ENCODE results near the gene TPRX1. TPM values are rescaled to one million over a fixed set of nuclear protein-coding genes. Genes with fewer than 3 reads are reported as not detected.

TPRX1 gene
- total RNA-seq, 1 experiment from 2014 or later: not detected

GRCh38 chr19:47755762-47756626 lies 48.4 kb downstream of the TPRX1 start:
- 0 out of 2 replicates have a peak, but pooled peaks cover 5% of the 10 kb centered on the region for H4K20me1 ChIP-seq (ENCODE audit: insufficient read depth, low read depth, low read length)
- H3K36me3 ChIP-seq (ENCODE audit: insufficient read depth, low read length): peaks cover 9% of the 10 kb centered on the region
- no peaks in the 10 kb centered on the region for H3K79me2 ChIP-seq (ENCODE audit: low read length)

GRCh38 chr19:47755065-47755761 lies 49.1 kb downstream of the TPRX1 start:
- no peak for DNase-seq
- Histone ChIP-seq H3K79me2 (ENCODE audit: low read length) (no peaks in the 10 kb centered on the region), H3K27ac (ENCODE audit: low read length) (no peak overlapping the region), H3K27me3 (ENCODE audit: low read length) (no peaks in the 10 kb centered on the region), H3K9me3 (ENCODE audit: low read length) (no peaks in the 10 kb centered on the region), H3K4me2 (ENCODE audit: low read depth, low read length, poor library complexity, severe bottlenecking) (no peak overlapping the region), H3K4me3 (ENCODE audit: low read length) (no peak overlapping the region), H3K36me3 (ENCODE audit: insufficient read depth, low read length) (peaks cover 9% of the 10 kb centered on the region), H4K20me1 (ENCODE audit: insufficient read depth, low read depth, low read length) (0 out of 2 replicates have a peak, but pooled peaks cover 5% of the 10 kb centered on the region), H3K9me2 (replicated peaks; ENCODE audit: insufficient read depth, low read length) (no peaks in the 10 kb centered on the region), H3K9ac (ENCODE audit: low read length) (no peak overlapping the region), H2AFZ (ENCODE audit: low read length) (no peak overlapping the region), H3K4me1 (ENCODE audit: low read length) (no peaks in the 10 kb centered on the region)

More at GRCh38 chr19:47755762-47756626, 48.4 kb downstream of the TPRX1 start:
- H3K27me3 ChIP-seq (ENCODE audit: low read length): no peaks in the 10 kb centered on the region
- no peak overlapping the region for H2AFZ ChIP-seq (ENCODE audit: low read length)
- no peak overlapping the region for H3K4me3 ChIP-seq (ENCODE audit: low read length)
- no peak overlapping the region for H3K9ac ChIP-seq (ENCODE audit: low read length)
- no peaks in the 10 kb centered on the region for H3K9me3 ChIP-seq (ENCODE audit: low read length)
- H3K27ac ChIP-seq (ENCODE audit: low read length): no peak overlapping the region
- H3K9me2 ChIP-seq (replicated peaks; ENCODE audit: insufficient read depth, low read length): no peaks in the 10 kb centered on the region
- H3K4me1 ChIP-seq (ENCODE audit: low read length): no peaks in the 10 kb centered on the region
- no peak for DNase-seq
- H3K4me2 ChIP-seq (ENCODE audit: low read depth, low read length, poor library complexity, severe bottlenecking): no peak overlapping the region

GRCh38 chr19:47754206-47755064 lies 49.9 kb downstream of the TPRX1 start:
- Histone ChIP-seq H3K9me3 (ENCODE audit: low read length) (no peaks in the 10 kb centered on the region), H3K4me2 (ENCODE audit: low read depth, low read length, poor library complexity, severe bottlenecking) (no peak overlapping the region), H3K9me2 (replicated peaks; ENCODE audit: insufficient read depth, low read length) (no peaks in the 10 kb centered on the region), H3K36me3 (ENCODE audit: insufficient read depth, low read length) (peaks cover 9% of the 10 kb centered on the region), H3K27ac (ENCODE audit: low read length) (no peak overlapping the region), H3K9ac (ENCODE audit: low read length) (no peak overlapping the region), H3K4me1 (ENCODE audit: low read length) (no peaks in the 10 kb centered on the region), H4K20me1 (ENCODE audit: insufficient read depth, low read depth, low read length) (0 out of 2 replicates have a peak, but pooled peaks cover 5% of the 10 kb centered on the region), H3K4me3 (ENCODE audit: low read length) (no peak overlapping the region), H2AFZ (ENCODE audit: low read length) (no peak overlapping the region), H3K27me3 (ENCODE audit: low read length) (no peaks in the 10 kb centered on the region), H3K79me2 (ENCODE audit: low read length) (no peaks in the 10 kb centered on the region)
- DNase-seq: no peak

GRCh38 chr19:47752440-47753211 lies 51.7 kb downstream of the TPRX1 start:
- peaks cover 14% of the 10 kb centered on the region for H3K36me3 ChIP-seq (ENCODE audit: insufficient read depth, low read length)
- peaks cover 12% of the 10 kb centered on the region for H3K79me2 ChIP-seq (ENCODE audit: low read length)
- no peak overlapping the region for H3K4me2 ChIP-seq (ENCODE audit: low read depth, low read length, poor library complexity, severe bottlenecking)
- no peaks in the 10 kb centered on the region for H3K27me3 ChIP-seq (ENCODE audit: low read length)
- no peaks in the 10 kb centered on the region for H3K4me1 ChIP-seq (ENCODE audit: low read length)
- H3K4me3 ChIP-seq (ENCODE audit: low read length): no peak overlapping the region
- H3K9ac ChIP-seq (ENCODE audit: low read length): no peak overlapping the region
- H3K9me2 ChIP-seq (replicated peaks; ENCODE audit: insufficient read depth, low read length): no peaks in the 10 kb centered on the region
- no peak overlapping the region for H3K27ac ChIP-seq (ENCODE audit: low read length)
- no peak for DNase-seq
- no peak overlapping the region for H2AFZ ChIP-seq (ENCODE audit: low read length)
- no peaks in the 10 kb centered on the region for H3K9me3 ChIP-seq (ENCODE audit: low read length)
- 0 out of 2 replicates have a peak, but pooled peaks cover 5% of the 10 kb centered on the region for H4K20me1 ChIP-seq (ENCODE audit: insufficient read depth, low read depth, low read length)

Small RNA genes within 50 kb of the gene (small RNA-seq; reads per million reads assigned to genes)
- gene AC008745.1: not detected
- gene SNORD23: not detected

Other genes starting within 250 kb of the TPRX1 start
- gene ZNF541, start 231.4 kb downstream of the TPRX1 start, total RNA-seq (2014; rRNA removed; shearing (Covaris generic); ENCODE audit: low replicate concordance): not detected in 2 replicates
- 1.0 and 1.8 TPM in 2 replicates for gene BICRA, start 195.4 kb downstream of the TPRX1 start, total RNA-seq (2014; rRNA removed; shearing (Covaris generic); ENCODE audit: low replicate concordance)
- not detected in 2 replicates for gene EHD2, start 91.1 kb downstream of the TPRX1 start, total RNA-seq (2014; rRNA removed; shearing (Covaris generic); ENCODE audit: low replicate concordance)
- gene NOP53, start 59.0 kb downstream of the TPRX1 start, total RNA-seq (2014; rRNA removed; shearing (Covaris generic); ENCODE audit: low replicate concordance): 145 and 293 TPM in 2 replicates
- 3.5 and 4.1 TPM in 2 replicates for gene SELENOW, start 25.8 kb downstream of the TPRX1 start, total RNA-seq (2014; rRNA removed; shearing (Covaris generic); ENCODE audit: low replicate concordance)
- gene CRX, start 17.4 kb upstream of the TPRX1 start, total RNA-seq (2014; rRNA removed; shearing (Covaris generic); ENCODE audit: low replicate concordance): not detected in 2 replicates
- not detected in 2 replicates for gene TPRX2, start 54.7 kb upstream of the TPRX1 start, total RNA-seq (2014; rRNA removed; shearing (Covaris generic); ENCODE audit: low replicate concordance)
- not detected in 2 replicates for gene SULT2A1, start 81.8 kb upstream of the TPRX1 start, total RNA-seq (2014; rRNA removed; shearing (Covaris generic); ENCODE audit: low replicate concordance)
- gene BSPH1, start 187.6 kb upstream of the TPRX1 start, total RNA-seq (2014; rRNA removed; shearing (Covaris generic); ENCODE audit: low replicate concordance): not detected in 2 replicates
- gene ELSPBP1, start 190.1 kb upstream of the TPRX1 start, total RNA-seq (2014; rRNA removed; shearing (Covaris generic); ENCODE audit: low replicate concordance): not detected in 2 replicates
- not detected in 2 replicates for gene CABP5, start 239.5 kb upstream of the TPRX1 start, total RNA-seq (2014; rRNA removed; shearing (Covaris generic); ENCODE audit: low replicate concordance)

Data from Karpas-422 (cell line).